HG02973 (cell line): ENCODE results near the gene SLIT3.

Source experiments
- ATAC-seq: cut with Tn5 transposase; IDR thresholded peaks from one replicate; pipeline ENCODE4 v1.9.1; 2021; ENCODE audit warnings: moderate library complexity; ENCODE audit not compliant: unreplicated experiment

Gene SLIT3

GRCh38 chr5:168695301-168695835 lies 605.6 kb downstream of the SLIT3 start:
- ATAC-seq: no peak

DNA sequence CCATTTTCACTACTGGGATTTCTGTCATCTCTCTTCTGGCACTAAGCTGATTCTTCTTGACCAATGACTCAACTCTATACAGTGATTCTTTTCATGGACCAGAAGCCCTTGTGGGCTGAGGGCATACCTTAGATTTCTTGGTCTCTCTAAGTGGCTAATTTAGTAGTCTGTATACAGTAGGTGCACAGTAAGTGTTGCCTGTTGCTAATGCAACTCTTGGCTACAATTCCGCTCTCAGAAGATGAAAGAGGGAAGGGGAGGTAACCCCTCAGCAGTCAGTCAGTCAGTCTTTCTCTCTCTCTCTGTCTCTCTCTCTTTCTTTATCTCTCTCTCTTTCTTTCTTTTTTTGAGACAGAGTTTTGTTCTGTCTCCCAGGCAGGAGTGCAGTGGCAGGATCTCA lies 606.6 kb downstream of the SLIT3 start:
- ATAC-seq: no peak

DNA sequence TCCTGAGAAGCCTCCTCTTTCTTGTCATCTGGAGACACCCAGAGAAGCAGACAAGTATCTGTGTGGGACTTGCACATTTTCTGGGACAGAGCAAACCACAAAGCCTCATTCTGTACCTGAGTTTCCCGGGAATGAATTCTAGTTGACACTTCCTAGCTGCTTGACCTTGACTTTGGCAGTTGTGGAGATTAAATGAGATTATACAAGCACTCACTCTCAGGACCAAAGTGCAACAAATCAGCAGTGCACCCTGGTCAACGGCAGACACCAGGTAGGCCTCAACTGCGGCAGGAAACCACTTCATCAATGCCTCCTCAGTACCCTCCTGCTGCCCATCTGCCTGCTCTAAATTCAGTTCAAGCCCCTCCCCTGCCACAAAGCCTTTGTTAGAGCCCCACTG lies 607.1 kb downstream of the SLIT3 start:
- ATAC-seq: no peak

- ATAC-seq: no peak
These were observed 607.6 kb downstream of the SLIT3 start for GRCh38 chr5:168693297-168693696.

DNA sequence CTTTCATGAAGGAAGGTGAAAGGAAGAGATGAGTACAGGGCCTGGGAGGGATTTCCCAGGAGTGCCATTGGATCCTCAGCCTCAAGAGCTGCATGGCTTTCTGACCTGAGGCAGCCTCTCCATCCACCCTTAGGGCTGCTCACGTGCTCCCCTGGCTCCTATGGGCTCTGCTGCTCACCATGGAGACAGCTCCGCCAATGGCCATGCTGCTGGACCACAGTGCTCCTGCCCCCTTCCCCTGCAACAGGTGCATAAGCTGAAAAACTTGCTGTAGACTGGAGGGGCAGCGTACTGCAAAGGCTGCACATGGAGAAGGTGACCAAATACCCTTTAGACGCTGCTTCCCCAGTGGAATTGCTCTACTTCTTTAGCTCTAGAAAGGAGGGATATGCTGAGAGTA lies 609.0 kb downstream of the SLIT3 start:
- ATAC-seq: no peak

DNA sequence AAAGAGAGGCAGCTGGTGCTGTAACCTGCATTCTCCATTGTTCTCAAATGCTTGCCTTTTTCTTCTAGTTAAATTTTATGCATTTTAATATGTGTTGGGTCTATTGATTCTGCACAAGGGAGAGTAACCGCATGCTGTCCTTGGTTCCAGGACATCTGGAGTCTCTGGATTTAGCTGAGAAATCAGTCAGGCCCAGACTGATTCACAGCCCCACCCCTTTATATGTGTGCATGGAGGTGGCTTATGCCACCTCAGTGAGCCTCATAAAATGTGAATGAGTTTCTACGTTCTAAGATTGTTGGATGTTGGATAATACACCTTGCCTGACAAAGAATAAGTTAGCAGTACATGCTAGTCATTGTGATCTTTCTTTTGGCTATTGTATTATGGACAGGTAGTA lies 611.7 kb downstream of the SLIT3 start:
- no peak for ATAC-seq

DNA sequence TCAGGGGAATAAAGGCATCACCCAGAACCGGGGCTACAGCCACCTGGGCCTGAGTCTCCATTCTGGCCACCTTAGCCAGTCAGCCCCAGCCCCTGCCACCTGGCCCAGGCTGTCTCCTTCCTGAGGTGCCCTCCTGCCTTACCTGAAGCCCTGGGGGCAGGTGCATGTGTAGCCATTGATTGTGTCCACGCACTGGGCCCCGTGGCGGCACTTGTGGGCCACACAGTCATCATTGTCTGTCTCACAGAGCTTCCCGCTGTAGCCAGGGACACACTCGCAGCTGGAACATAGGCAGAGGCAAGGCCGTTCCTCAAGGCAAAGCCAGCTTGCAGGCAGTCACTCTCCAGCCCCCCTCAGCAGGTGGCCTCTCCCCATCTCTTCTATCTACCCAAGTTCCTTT lies 614.1 kb downstream of the SLIT3 start:
- no peak for ATAC-seq

- no peak for ATAC-seq
These were observed 615.4 kb downstream of the SLIT3 start for GRCh38 chr5:168685566-168685965.

- ATAC-seq: no peak
These were observed 617.0 kb downstream of the SLIT3 start for GRCh38 chr5:168683927-168684295.

DNA sequence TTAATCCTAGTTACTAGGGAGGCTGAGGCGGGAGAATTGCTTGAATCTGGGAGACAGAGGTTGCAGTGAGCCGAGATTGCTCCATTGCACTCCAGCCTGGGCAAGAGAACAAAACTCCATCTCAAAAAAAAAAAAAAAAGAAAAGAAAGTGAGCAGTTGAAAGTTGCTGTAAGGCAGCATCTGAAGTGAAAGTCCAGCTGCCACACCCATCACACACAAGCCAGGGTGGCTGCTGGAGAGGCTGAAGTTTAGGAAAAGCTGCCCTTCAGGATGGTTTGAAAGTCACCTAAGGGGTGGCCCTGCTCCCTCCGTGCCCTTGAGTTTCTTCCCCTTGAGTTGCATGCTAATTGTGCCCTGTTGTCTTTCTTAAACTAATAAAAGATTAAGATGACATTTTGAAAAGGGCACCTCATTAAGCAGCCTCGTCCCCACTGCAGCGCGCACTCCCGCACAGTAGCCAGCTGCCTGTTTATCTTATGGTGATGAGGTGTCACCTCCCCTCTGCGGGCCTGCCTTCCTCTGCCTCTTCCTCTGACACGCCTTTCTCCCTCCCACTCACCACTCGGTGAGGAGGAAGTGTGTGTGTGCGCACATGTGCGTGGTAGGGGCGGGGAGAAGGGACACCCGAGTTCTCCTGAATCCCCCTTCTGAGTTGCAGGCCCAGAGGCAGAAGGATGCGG lies 617.6 kb downstream of the SLIT3 start:
- no peak for ATAC-seq

GRCh38 chr5:168681556-168682183 lies 619.3 kb downstream of the SLIT3 start:
- no peak for ATAC-seq

GRCh38 chr5:168680395-168680794 lies 620.5 kb downstream of the SLIT3 start:
- no peak for ATAC-seq

DNA sequence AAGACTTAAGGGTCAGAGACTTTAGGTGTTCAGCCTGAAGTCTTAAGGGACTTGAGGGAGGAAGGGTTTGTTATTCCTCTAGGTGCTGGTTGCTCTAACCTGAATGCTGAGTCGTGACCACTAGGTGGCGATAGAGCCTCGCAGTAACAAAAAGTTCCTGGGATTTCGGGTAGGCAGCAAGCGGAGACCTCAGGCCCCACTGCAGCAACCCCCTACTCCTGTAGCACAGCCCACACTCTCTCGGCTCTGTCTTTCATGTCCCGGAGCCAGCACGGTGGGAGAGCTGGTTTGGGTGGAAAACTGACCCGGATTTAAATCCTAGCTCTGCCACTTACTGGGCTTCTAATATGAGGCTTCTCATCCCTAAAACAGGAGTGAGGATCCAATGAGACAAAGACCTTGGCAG lies 621.4 kb downstream of the SLIT3 start:
- peak; percentile 76 for ATAC-seq

DNA sequence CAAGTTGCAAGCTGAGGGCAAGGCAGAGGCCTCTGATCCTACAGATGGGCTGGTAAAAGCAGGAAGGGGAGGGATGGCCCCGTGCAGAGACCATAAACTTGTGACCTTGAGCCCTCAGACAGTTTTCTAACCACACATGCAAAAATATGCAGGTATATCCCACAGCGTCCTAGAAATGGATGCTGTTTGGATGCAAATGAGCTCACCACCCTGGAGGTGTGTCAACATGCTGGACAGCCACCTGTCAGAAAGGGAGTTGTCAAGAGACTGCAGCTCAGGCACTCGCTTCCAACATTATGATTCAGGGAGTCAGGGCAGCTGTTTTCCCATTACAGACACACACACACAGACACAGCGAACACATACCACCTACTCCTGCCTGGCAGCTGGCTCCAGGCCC lies 624.4 kb downstream of the SLIT3 start:
- ATAC-seq: no peak

GRCh38 chr5:168675883-168676408 lies 625.0 kb downstream of the SLIT3 start:
- ATAC-seq: no peak

DNA sequence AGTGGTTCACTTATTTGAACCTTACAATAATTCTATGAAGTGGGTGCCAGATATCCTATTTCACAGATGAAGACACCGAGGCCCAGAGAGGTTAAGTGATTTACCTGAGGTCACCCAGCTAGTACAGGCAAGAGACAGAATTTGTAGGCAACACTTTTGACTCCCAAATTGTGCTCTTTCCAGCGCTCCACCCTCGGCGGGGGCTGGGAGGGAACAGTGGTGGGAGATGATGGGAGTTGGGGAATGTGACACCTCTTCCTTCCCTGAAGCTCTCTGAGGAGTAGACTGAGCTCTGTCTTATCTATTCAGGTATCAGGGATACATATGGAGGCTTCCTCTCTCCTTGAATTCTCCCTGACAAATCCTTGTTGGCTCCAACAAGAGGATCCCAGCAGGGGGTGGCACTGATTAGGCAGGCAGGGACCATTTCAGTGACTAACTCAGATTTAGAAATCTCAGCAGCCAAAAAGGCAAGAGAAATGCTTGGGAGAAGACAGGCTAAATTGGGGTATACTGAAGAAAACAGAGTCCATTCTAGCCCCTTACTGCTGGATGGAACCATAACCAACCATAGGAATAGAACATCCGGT lies 626.0 kb downstream of the SLIT3 start:
- no peak for ATAC-seq

DNA sequence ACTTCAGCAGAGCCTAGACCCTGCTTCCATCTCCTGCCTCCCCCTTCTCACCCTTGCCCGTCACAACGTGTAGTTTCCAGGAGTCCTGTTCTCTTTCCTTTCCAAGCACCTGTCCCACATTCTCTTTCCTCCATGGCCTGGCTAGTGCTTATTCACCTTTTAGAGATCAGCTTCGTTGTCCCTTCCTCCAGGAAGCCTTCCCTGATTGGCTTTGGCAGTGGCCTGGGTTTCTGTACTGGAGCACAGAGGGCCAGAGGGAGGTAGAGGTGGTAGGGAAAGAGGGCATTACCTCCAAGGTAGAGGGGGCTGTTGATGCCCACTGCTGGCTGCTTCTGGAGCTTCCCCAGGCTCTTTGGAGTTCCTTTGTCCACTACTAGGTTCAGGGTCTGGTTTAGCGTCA lies 628.1 kb downstream of the SLIT3 start:
- no peak for ATAC-seq

DNA sequence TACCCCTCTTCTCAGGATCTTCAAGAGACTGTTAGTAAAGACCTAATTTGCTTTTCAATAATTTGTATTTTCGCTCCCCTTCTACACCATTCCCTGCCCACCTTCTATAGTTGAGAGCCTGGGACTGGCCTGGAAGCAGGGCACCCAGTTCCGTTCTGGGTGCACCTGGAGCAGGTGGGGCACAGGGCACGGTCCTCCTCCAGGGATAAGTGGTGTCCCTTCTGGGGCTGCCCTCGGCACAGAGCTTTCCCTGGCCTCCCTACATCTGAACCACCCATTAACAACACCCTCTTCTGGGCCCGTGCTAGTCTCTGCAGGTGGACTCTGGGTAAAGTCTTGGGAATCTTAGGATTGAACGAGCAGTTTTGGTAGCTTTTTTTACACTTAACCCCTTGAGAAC lies 628.9 kb downstream of the SLIT3 start:
- no peak for ATAC-seq

DNA sequence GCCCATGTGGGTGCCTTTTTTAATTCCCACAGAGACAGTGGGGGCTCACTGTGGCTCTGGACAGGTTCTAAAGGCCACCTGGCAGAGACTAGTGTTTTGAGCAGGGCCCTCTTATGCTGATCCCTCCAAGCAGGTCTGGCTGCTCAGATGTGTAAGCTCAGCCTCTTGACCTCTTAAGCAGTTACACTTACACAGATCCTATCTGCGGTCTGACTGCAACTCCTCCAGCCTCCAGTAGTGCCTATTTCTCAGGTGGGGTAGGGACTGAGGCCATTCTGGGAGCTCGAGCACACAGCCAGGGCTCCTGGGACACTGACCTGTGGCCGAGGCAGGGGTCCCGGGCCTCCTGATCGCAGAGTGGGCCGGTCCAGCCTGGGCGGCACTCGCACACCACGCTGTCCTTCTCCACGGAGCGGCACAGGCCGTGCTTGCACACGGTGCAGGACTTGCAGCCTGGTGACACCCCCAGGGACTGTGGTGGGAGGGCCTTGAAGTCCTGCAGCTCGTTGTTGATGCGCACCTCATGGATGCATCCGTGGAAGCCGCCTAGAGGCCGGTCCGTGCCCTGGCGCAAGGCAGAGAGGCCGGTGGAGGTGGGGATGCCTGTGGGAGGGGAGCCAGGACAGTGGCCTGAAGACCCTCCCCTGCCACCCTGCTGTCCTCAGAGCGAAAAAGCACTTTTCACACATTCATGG lies 629.9 kb downstream of the SLIT3 start:
- ATAC-seq: no peak

DNA sequence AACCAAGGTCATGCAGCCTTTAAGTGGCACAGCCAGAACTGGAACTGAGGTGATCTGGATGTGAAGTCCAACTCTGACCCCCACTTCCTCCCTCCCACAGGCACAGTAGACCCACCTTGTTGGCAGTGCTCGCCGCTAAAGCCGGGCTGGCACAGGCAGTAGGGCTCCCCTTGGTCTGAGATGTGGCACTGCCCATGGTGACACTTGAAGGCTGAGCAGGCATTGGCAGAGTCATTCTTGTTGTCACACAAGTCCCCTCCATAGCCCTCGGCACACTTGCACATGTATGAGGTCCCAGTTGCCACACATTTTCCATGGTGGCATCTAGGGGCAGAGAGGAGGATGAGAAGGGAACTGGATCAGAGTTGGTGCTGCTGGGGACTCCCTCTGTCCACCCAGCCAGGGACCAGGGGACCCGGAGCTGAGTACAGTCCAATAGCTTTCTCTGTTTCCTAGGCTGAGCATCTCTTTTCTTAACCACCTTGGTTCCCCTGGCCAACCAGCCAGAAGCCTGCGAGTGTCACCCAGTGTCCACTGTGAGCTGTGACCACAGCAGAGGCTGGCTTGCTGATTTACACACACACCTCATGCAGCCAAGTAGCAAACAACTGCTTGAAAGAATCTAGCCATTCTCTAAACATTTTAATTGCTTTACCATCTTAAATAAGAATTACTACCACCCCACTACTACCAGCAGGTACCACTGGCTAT lies 631.1 kb downstream of the SLIT3 start:
- no peak for ATAC-seq

GRCh38 chr5:168669156-168669555 lies 631.8 kb downstream of the SLIT3 start:
- no peak for ATAC-seq
